HL-60/S4 (cell line): ENCODE data around the gene HOXA7.

Experiments
- in situ Hi-C: fragments of 300-500 bp; cut with MboI; formaldehyde crosslinking; loops from 2 replicates; pipeline ENCODE4 v1.14.3; 2022; ENCODE audit warnings: low sequenced_read_pairs

The HOXA7 gene

GRCh38 chr7:27156508-27156898, at the start of gene HOXA7:
TSS of gene HOXA7 (minus strand) at chr7:27156675. CDS start at chr7:27156545, 130 bp downstream.
- in situ Hi-C loops = loop anchor here (25.0 kb wide), 1 partner anchor 794 kb away; no protein-coding TSS in a partner anchor

GRCh38 chr7:27205325-27206280, 49.1 kb upstream of the HOXA7 start:
- in situ Hi-C loops = loop anchor here (10.0 to 25.0 kb wide), 4 partner anchors 369 to 882 kb away; no protein-coding TSS in a partner anchor

- in situ Hi-C loops = loop anchor here (10.0 to 25.0 kb wide), 4 partner anchors 370 to 882 kb away; no protein-coding TSS in a partner anchor
Observed at GRCh38 chr7:27204851-27205322, 48.4 kb upstream of the HOXA7 start.

GRCh38 chr7:27203964-27204594, 47.6 kb upstream of the HOXA7 start:
- in situ Hi-C loops = loop anchor here (10.0 to 25.0 kb wide), 4 partner anchors 371 to 883 kb away; no protein-coding TSS in a partner anchor

- in situ Hi-C loops = loop anchor here (10.0 to 25.0 kb wide), 4 partner anchors 371 to 884 kb away; no protein-coding TSS in a partner anchor
Observed at GRCh38 chr7:27203365-27203953, 47.0 kb upstream of the HOXA7 start.

GRCh38 chr7:27202862-27203134, 46.3 kb upstream of the HOXA7 start:
- in situ Hi-C loops = loop anchor here (10.0 to 25.0 kb wide), 4 partner anchors 372 to 885 kb away; no protein-coding TSS in a partner anchor

GRCh38 chr7:27202018-27202861, 45.8 kb upstream of the HOXA7 start:
- in situ Hi-C loops = loop anchor here (10.0 to 25.0 kb wide), 4 partner anchors 373 to 885 kb away; no protein-coding TSS in a partner anchor

GRCh38 chr7:27201580-27202017, 45.1 kb upstream of the HOXA7 start:
- in situ Hi-C loops = loop anchor here (10.0 to 25.0 kb wide), 4 partner anchors 373 to 886 kb away; no protein-coding TSS in a partner anchor

GRCh38 chr7:27200761-27201579, 44.5 kb upstream of the HOXA7 start:
- in situ Hi-C loops = loop anchor here (10.0 to 25.0 kb wide), 4 partner anchors 374 to 886 kb away; no protein-coding TSS in a partner anchor

- in situ Hi-C loops = loop anchor here (10.0 to 25.0 kb wide), 4 partner anchors 375 to 887 kb away; no protein-coding TSS in a partner anchor
Observed at GRCh38 chr7:27199849-27200760, 43.6 kb upstream of the HOXA7 start, which contains the start of gene HOXA13. TSS of gene HOXA13 (minus strand) at chr7:27200091. CDS start at chr7:27200077, 14 bp downstream.

- in situ Hi-C loops = no loop called here
Observed at GRCh38 chr7:27198871-27199801, 42.7 kb upstream of the HOXA7 start.

- in situ Hi-C loops = no loop called here
Observed at GRCh38 chr7:27198138-27198841, 41.8 kb upstream of the HOXA7 start.

- in situ Hi-C loops = no loop called here
Observed at GRCh38 chr7:27197137-27198042, 40.9 kb upstream of the HOXA7 start.

- in situ Hi-C loops = no loop called here
Observed at GRCh38 chr7:27196287-27196767, 39.9 kb upstream of the HOXA7 start.
